ENCODE measurements around the gene ZNF580.

DNA sequence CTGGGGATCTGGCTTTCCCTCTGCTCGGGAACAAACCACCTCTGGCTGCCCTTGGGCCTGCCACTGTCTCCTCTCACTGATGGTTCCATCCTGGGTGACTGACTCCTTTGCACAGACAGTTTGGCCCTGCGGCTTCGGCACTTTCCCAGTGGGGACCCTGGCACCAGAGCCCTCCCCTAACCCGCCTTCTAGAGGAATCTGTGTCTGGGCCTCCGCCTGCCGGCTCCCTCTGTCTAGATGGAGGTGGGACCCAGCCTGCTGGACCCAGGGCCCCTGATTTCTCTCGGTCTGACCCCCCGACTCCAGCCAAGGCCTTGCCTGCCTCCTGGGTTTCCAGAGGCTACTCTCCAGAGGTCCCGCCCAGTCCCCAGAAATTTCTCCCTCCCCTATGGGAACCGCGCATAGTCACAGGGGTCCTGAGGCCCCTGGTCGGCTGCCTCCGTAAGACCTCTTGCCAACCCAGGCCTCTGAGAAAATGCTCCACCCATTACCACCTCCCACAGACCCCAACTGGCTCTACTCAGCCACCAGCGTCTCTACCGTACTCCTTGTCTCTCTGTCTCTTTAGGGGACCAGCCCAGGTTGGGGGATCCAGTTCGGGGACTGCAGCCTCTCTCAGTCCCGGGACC is 9.9 kb downstream of the ZNF580 start:
- TF ChIP-seq EZH2phosphoT487 (IDR thresholded peaks at IDR 0.05; ENCODE audit: low read depth, severe bottlenecking, unreplicated experiment) = no peak
- TF ChIP-seq, protein P1, sequence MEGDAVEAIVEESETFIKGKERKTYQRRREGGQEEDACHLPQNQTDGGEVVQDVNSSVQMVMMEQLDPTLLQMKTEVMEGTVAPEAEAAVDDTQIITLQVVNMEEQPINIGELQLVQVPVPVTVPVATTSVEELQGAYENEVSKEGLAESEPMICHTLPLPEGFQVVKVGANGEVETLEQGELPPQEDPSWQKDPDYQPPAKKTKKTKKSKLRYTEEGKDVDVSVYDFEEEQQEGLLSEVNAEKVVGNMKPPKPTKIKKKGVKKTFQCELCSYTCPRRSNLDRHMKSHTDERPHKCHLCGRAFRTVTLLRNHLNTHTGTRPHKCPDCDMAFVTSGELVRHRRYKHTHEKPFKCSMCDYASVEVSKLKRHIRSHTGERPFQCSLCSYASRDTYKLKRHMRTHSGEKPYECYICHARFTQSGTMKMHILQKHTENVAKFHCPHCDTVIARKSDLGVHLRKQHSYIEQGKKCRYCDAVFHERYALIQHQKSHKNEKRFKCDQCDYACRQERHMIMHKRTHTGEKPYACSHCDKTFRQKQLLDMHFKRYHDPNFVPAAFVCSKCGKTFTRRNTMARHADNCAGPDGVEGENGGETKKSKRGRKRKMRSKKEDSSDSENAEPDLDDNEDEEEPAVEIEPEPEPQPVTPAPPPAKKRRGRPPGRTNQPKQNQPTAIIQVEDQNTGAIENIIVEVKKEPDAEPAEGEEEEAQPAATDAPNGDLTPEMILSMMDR (IDR thresholded peaks at IDR 0.05; ENCODE audit: poor library complexity) = no peak
